Hippocampal formation (tissue), 2 donors: ENCODE measurements around the gene NPHP1.
"Not testable (repeated sequence)": the region's sequence is repeated elsewhere in the genome, so short reads cannot be mapped to it uniquely, and the experiment has no call there.

ENCODE experiments used
- DNase-seq, 2 donors: peaks; one replicate each; lab custom pipeline; 2025; lab: John Stamatoyannopoulos, UW

Gene NPHP1

GRCh38 chr2:110130757-110131156, 74.1 kb downstream of the NPHP1 start:
- DNase-seq = no peak

- DNase-seq = no peak
These were observed 77.9 kb downstream of the NPHP1 start for GRCh38 chr2:110126906-110127305.

- DNase-seq = no peak
These were observed 78.6 kb downstream of the NPHP1 start for GRCh38 chr2:110126086-110126773.

GRCh38 chr2:110124939-110125691, 79.7 kb downstream of the NPHP1 start:
- no peak for DNase-seq

- no peak for DNase-seq
These were observed 80.6 kb downstream of the NPHP1 start for GRCh38 chr2:110124038-110124825.

- DNase-seq = no peak
These were observed 83.2 kb downstream of the NPHP1 start for GRCh38 chr2:110121592-110121991.

GRCh38 chr2:110121052-110121334, 83.8 kb downstream of the NPHP1 start:
- DNase-seq = no peak

- DNase-seq = no peak
These were observed 84.4 kb downstream of the NPHP1 start for GRCh38 chr2:110120171-110121051.

GRCh38 chr2:110116033-110116710, 88.6 kb downstream of the NPHP1 start:
- DNase-seq = no peak

GRCh38 chr2:110115291-110116032, 89.4 kb downstream of the NPHP1 start, which contains the start of gene MALL:
MALL (minus strand) TSS chr2:110115822; CDS start chr2:110115792, 30 bp downstream.
- no peak for DNase-seq

GRCh38 chr2:110114831-110115255, 90.0 kb downstream of the NPHP1 start:
- DNase-seq = no peak

GRCh38 chr2:110113961-110114591, 90.7 kb downstream of the NPHP1 start:
- DNase-seq = no peak

- DNase-seq = not testable (repeated sequence)
These were observed 96.5 kb downstream of the NPHP1 start for GRCh38 chr2:110108291-110108690.

- no peak for DNase-seq
These were observed 97.4 kb downstream of the NPHP1 start for GRCh38 chr2:110107092-110108079.

GRCh38 chr2:110106642-110107041, 98.2 kb downstream of the NPHP1 start:
- no peak for DNase-seq

- DNase-seq = no peak
These were observed 99.0 kb downstream of the NPHP1 start for GRCh38 chr2:110105608-110106467.

- no peak for DNase-seq
These were observed 99.6 kb downstream of the NPHP1 start for GRCh38 chr2:110105183-110105582.
